HG03439 (cell line): ENCODE results near the gene KIRREL3.

Experiments
- ATAC-seq: cut with Tn5 transposase; IDR thresholded peaks from one replicate; pipeline ENCODE4 v1.9.1; 2021; ENCODE audit warnings: mild to moderate bottlenecking, moderate library complexity; ENCODE audit not compliant: unreplicated experiment

The KIRREL3 gene

DNA sequence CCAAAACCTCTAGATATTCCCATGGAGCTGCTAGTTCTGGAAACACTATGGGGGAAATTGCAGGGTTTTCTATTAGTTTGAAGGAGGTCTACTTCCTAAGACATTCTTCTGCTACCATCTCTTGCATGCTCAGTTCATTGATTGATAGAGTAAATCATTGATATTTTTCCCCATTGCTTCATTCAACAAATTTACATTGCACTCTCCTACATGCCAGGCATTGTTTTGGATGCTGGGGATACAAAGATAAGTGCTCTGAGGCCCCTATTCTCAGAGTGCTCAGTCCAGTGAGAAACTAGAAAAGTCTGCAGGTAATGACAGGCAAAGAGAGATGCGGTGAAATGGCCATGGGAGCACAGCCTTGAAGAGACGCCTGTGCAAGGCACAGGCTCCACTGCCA, 313.1 kb downstream of the KIRREL3 start:
- ATAC-seq: no peak

DNA sequence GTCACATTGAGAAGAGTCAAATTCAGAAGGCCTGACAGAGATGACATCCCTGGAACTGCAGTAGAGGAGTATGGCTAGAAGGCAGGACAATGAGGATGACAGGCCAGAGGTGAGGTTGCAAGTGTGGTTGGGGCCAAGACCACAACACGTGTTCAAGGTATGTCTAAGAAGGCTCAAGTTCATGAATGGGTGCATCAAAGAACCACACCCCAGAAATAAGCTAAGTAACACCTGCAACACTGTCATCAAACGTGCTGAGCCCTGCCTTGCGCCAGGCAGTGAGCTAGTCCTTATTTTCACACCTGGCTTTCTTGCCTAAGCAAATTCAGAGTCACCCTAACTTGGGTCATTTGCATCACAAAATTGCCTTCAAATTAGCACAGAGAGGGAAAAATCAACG, 313.6 kb downstream of the KIRREL3 start:
- no peak for ATAC-seq

DNA sequence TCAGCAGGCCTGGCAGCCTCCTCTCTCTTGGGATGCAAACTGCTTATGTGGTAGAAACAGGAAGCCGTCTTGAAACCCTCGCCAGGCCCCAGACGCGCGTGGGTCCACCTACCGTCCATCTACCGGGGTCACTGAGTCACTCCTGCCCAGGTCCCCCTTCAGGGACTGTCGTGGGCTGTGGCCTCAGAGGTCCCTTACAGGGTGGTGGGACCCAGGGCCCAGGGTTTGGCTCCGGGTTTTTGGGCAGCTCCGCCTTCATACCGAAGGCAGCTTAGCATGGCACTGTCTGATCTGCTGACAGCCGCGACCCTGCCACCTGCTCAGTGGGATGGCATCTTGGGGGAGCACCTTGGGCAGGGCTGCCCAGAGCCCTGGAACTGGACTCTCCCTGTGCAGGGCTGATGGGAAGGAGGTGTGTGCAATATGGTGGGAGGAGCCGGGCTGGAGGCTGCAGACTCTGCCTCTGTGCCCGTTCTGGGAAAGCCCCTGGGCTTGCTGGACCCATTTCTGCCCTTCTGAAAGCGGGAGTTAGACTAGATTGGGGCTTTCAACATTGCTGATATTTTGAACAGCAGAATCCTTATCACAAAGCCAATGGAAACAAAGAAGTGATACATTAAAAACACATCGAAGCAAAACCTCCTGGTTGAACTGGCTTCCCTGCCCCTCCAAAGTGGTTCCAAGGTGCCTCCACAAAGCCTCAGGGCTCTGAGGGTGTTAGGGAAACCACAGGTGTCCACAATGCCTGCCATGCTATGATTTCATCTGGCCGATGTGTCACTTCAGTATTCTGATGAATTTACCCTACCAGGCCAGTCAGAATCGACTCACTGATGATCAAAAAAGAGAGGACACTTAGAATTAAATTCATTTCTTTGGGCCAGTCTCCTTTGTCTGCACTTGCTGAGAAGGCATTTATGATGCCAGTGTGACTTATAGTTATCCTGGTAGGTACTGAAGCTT, 316.5 kb downstream of the KIRREL3 start:
- no peak for ATAC-seq

DNA sequence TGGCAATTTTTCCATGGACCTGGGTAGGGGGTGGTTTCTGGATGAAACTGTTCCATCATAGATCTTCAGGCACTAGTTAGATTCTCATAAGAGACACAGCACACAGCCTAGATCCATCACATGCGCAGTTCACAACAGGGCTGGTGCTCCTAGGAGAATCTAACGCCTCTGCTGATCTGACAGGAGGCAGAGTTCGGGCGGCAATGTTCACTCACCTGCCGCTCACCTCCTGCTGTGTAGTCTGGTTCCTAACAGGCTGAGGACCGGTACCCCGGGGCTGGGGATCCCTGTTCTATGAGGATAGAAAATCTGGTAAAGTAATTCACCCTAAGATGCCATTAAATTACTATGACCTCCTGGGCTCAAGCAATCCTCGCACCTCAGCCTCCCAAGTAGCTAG, 318.0 kb downstream of the KIRREL3 start:
- ATAC-seq: no peak

DNA sequence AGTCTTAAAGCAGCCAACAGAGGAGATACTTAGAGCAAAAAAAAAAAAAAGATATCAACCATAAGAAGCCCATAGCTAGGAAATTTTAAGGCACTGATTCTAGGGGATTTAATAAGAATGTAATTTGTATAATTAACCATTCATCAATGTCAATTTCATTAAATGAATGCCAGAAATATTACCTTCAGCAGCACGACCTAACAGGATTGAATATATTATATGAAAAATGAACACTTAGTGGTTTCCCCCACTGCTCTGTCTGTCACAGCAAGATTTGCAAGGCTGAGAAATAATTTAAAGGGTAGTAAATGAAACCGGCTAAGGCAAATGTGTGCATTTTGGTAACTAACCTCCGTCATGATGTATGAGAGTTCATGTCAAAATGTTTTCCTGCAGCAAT, 319.9 kb downstream of the KIRREL3 start:
- ATAC-seq: no peak

DNA sequence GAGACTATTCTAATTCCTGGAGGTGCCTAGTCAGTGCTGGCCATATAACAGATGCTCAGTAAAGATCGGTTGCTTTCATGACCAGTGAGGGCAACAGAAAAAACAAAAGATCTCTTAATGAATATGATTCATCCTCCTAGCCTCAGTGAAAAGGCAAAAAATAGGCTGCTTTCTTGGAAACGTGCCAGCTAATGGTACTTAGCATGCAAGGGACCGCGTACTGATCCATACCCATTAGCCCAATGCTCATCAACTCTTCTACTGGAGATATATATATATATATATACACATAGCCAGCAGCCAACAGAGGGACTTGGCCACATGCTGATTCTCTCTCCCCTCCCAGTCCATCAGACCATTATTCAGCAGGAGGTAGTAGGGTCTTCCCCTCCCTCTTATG, 320.4 kb downstream of the KIRREL3 start:
- ATAC-seq: no peak

DNA sequence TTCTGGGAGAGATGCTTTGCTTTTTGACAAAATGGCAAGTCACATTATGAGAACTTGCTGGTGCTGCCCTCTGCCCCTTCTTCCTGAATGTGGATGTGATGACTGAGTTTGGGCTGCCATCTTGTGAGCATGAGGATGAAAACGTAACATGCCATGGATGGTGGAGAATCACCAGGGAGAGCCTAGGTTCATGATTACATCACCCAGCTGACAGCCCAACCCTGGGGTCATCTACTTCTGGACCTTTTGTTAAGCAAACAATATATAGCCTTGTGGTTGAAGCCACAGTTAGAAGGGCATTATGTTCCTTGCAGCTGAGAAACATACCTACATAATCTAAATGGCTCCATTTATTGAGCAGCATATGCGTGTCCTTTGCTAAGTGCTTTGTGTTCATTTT, 321.5 kb downstream of the KIRREL3 start:
- ATAC-seq: no peak

DNA sequence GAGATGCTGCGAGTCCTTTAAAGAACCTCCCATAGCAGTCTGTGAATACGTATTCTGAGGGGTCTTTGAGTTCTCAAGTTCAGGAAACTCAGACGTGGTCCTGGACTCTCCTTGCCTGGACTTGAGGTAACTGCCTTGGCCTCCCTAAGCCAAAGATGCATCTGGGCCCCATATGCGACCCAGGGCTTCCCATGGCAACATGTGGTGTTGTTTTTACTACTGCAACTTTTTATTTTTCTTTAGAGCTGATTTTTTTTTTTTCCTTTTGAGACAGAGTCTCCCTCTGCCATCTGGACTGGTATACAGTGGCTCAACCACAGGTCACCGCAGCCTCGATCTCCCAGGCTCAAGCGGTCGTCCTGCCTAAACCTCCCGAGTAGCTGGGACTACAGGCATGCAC, 324.0 kb downstream of the KIRREL3 start:
- ATAC-seq: no peak

DNA sequence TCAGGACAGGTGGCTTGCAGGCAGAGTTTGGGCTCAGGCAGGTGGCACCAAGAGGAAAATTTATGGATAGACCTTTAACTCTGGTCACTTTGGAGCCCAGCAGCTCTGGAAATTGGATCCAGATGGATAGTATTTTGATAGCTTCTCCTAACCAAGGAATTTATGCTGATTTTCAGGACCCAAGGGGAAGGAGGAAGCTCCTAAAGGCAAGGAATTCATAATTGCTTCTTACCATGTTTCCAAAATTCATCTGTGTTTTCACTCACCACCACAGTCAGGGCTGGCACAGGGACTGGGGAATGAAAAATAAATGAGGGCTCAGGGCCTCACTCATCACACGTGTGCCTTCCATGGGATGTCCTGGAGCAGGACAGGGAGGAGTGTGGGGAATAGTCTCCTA, 327.3 kb downstream of the KIRREL3 start:
- no peak for ATAC-seq

DNA sequence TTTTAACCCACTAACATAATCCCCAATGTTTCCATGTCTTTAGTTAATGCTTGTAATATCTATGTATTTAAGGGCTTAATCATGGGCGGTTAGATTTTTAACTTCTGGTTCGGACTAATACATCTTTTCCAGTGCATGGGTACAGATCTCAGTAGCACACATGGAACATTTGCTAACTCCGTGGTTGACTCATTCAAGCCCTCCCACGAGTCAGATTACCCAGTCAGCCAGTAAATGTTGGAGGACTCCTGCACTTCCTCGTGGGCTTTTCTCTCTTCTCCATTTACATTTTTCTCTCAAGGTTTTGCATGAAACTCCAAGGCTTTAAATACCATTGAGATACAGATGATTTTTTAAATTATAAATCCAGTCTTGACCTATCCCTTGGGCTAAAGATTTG, 331.2 kb downstream of the KIRREL3 start:
- no peak for ATAC-seq

DNA sequence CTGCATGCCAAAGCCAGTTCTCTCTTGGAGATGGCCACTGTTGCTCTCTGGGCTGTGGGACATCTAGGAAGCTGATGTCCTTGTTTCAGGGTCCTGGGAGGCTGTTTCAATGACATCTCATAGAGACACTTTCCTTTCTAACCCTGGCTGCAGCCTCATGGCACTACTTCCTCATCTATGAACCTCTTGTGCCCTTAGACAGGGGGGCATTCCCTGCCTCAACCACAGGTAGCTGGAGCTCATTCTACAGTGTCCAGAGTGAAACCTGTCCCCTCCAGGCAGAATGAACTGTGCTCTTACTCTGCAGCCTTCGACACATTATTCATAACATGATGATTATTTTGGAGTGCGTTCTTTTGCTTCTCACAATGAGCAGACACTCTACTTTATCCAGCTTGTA, 335.9 kb downstream of the KIRREL3 start:
- ATAC-seq: no peak

DNA sequence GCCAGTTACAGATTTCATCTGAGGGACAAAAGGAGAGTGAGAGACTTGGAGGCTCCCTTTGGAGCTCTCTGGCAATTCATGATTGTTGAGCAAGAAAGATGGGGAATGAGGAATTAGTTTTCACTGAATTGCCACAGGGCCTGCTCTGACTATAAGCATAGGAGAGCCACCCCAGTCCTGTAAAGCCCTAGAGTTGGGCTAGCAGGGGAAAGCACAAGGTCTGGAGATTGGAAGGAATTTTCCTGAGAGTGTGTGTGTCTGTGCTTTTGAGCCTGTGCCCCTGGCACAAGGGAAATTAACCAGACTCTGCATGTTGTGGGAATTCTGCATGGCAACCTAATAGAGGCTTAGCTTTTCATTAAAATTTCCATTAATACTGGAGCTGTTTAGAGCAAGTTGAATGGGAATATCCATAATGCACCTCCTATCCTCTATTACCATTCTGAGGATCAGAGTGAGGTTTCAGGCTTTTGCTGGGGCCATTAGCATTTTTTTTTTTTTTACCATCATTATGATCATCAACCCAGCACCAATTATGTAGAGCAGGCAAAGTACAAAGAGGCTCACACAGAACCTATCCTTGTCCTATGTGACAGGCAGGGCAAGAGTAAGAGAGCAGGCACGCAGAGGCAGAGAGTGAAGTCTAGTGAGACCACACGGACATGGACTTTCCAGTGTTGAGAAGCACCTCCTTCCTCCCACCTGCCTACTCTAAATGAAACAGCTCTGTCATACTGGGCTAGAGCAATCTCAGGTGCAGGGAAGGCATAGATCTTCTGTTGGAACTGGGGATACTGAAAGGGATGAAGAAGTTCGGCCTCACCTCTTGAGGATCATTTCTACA, 336.6 kb downstream of the KIRREL3 start:
- ATAC-seq: no peak

DNA sequence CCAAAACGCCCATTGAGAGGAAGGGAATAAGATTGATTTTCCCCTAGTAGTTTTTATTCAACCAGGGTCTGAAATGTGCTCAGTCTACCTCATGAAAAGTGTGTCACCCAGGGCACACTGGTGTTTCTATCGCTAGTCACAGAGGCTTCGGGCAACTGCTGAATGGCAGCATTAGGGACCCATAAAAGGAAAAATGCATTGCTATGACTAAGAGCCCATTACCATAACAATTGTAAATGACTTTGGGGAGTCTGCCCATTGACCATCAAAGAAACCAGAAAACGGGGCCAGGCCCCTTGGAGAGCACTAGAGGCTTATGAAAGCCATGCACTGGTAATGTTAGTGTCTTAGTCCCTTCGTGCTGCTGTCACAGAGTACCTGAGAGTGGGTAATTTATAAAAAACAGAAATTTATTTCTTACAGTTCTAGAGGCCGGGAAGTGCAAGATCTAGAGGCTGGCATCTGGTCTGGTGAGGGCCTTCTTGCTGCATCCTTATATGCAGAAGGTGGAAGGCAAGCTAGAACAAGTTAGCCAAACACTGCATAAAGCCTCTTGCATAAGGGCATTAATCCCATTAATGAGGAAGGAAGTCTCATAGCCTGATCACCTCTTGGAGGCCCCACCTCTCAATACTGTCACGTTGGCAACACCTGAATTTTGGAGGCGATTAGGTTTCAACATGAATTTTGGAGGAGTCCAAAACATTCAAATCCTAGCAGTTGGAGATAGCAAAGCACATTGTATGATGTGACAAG, 338.4 kb downstream of the KIRREL3 start:
- no peak for ATAC-seq

DNA sequence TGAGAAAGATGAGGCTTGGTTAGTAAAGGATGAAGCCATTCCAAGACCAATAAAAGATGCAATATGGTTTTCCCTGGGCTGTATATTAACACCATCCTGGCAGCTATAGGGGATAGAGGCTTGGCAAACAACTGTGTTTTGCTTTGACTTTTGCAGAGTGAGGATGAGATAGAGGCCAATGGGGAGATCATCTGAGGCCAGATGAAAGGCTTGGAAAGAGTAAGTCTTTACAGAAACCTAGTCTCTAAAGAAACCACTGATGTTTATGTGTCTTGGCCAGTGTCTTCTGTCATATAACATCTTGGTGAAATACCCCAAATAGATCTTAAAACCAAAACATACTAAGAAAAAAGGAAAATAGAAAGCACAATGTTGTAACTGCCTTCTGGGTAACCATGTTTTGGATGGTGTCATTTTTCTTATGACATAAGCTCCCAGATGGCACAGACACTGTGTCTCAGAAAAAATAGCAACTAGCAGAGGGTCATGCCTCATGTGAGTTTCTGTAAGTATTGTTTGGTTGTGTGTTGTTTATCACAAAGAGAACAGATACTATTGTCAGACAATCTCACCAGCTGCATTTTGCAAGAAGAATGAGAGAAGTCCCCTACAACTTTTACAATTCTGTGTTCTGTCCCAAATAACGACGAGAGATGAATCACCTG, 339.7 kb downstream of the KIRREL3 start:
- ATAC-seq: no peak

DNA sequence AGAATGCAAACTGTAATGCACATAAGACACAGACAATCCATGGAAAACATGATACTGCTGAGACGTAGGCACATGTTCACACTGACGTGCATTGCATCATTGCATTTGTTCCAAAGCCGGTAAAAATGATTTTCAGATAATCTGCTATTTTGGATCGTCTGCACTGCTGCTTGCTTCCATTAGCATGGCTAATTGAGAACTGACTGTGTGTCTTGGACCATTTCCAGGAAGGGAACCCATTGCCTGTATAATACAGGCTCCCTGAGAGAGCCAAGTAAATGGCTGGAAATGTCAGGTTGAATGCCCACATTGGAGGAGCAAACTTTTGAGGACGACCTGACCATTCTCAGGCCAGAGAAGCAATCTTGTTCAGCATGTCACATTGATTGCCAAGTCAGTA, 340.2 kb downstream of the KIRREL3 start:
- ATAC-seq: no peak

DNA sequence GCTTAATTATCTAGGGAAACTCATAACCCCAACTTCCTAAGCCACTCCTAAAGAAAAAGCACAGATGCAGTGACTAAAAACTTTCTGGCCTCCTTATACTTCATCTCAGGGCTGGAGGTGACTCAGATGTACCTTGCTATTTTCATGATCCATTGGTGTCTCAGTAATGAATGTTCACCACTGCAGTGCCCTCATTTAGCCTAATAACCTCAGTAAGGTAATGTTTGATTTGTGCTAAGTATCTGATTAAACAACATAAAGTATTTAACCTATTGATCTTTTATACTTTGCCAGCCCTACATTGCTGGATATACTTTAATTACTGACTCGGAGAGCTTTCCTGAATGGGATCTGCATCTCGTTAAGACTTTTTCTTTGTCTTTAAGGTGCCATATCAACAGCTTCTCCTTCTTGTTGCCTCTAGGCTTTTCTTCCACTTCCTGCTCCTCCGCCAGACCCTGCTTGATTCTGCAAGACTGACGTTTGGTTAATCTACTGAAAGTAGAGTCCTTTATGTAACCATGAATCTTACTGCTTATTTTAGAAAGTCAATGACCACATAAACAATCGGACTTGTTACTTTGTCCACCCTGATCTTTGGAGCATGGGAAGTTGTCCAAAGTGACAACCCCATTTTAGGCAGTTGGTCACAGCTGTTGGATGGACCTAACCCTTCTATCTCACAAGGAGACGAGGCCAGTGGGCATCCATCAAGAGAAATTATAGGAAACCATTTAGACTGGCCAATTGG, 342.1 kb downstream of the KIRREL3 start:
- ATAC-seq: no peak

DNA sequence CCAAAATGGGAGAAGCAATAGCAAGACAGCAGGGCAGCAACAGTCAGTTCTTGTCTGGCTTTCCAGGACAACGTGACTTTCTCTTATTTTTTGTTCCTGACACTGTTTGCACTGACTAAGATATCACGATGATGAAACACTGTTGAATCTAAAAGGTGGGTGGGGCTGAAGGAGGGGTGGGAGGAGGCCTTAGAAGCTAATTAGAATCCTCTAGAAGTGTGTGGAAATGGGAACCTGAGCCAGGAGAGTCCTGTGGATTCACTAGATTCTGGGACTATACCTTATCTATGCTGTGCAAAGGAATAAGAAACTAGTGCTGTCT, 344.8 kb downstream of the KIRREL3 start:
- ATAC-seq: no peak

DNA sequence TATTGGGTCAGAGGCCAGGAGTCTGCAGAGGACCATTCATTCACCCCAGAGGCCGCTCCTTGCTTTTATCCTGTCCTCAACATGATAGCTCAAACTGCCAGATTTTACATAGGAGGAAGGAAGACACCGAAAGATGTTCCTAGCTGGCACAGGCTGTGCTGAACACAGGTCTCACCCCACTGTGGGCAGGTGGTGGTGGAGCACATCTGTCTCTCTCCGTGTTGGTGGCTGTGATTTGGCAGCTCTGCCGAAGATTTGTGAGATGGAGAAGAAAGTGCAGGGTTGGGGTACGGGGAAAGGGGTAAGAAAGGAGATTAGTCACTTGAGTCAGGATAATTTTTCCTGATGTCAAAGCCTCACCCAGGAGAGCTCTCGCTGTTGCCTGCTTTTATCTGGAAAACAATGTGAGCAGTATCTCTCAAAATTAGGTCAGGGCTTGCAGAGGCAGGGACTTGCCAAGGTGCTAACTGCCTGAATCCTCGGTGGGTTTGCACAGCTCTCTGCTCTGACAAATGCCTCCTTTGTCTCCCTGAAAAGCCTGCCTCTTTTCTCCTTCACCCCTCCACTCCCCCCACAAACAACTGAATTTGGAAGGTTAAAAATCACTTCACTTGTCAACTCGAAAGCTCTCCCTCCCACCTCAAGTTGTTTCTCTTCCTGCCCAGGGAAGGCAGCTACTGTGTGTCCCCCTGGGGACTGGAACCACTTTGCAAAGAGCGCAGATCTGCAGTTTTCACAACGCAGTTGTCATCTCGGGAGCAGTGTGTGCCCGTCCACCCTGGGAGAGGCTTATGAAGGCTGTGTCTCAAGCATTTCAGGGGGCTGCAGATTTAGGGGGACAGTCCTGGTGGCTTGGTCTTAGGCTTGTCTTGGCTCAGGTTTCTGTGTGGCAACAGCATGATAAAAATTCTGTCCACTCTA, 345.4 kb downstream of the KIRREL3 start:
- no peak for ATAC-seq

DNA sequence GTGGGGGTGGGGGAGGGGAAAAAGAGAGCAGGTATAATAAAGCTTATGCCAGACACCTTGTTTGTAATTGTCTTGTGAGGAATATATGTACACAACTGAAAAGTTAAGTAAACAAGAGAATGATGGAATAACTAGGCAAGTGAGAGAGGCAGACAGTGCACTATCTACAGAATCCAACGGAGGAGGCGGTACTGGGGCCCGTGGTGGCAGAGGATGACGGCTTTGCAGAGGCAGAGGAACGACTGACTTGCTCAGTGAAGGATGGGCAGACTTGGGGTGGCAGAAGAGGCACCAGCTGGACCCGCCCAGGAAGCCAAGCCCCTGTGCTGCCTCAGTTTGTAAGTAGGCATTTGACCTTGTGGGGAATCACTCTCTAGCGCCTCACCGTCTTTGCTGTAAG, 347.5 kb downstream of the KIRREL3 start:
- ATAC-seq: no peak
